GM12878 (cell line): Measurements from ENCODE around the gene KCND2.

Experiments
- PAX5 ChIP-seq: IDR thresholded peaks from 2 replicates; pipeline ENCODE4 v1.6.1; 2011; ENCODE audit warnings: low read depth, low read length, borderline replicate concordance
- ZNF384 ChIP-seq: IDR thresholded peaks from 2 replicates; pipeline ENCODE4 v1.6.1; 2012; ENCODE audit warnings: low read depth, mild to moderate bottlenecking, low read length, improper control_type of control experiment, borderline replicate concordance

DNA sequence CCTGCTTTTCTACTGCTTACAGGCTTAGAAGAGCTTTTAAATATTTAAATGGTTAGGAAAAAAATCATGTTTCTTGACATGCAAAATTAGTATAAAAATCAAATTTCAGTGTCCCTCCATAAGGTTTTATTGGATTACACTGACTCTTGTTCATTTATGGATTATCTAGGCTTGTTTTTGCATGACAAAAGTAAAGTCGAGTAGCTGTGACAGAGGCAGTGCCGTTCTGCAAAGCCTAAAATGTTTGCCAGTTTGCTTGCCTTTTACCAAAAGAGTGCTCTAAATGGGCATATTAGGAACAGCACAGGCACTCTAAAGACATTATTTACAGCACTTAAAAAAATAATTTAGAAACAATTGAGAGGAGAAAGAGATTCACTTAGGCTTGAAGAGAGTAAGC, 445.4 kb downstream of the KCND2 start:
- TF ChIP-seq PAX5 (no peak), ZNF384 (no peak)
